ENCODE data around the gene NPR3.

NPR3 gene

GRCh38 chr5:32814620-32815019 lies 103.5 kb downstream of the NPR3 start:
- no peak for DNase-seq

DNA sequence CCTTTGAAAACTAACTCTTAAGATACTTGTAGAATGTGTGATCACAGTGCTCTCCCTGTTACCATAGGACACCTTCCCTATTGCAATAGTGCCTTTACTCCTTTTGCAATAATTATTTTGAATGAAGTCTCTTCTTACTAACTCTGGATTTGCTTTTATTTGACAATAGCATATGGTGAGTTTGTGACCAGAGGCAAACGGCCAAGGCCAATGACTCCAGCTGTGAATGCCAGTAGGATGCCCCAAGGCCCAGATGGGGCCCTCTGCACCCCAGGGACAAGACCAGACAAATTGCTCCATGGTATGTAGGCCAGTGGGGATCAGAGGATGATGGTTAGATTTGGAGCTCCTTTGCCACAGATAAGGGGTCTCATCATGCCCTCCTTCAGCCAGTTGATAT lies 116.9 kb downstream of the NPR3 start:
- no peak for DNase-seq

DNA sequence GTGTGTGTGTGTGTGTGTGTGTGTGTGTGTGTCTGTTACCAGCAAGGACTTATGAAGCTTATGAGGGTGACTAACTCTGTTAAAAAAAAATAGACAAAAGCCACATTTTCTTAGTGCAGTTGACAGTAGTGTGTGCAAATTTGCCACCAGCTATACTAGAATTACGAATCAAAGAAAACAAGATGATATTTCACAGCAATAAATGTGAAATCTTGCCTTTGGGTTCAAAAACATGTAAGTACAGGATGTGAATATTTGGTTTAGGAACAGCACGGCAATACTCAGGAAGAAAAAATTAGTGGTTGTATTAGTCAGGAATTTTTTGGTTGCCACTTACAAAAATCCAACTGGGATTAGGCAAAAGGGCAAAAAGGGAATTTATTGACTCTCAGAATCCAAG lies 117.4 kb downstream of the NPR3 start:
- DNase-seq: no peak

- no peak for DNase-seq
These were observed 120.5 kb downstream of the NPR3 start for GRCh38 chr5:32831624-32832023.

DNA sequence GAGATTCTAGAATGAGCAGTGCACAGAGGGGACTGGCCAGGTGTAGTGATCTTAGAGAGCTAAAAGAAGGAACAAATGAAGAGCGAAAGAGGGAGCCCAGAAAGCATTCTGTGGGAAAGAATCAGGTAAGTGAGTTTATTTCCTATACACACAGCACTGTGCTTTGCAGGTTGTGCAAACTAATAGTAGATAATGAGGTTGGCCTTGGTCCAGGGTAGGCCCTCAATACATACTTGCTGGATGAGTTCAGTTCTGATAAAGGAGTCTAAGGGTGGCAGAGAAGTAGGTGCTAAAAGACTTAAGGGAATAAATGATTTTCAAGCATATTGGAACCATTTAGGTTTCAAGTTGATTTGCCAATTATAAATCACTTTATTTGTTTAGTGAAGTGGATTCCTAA lies 122.0 kb downstream of the NPR3 start:
- DNase-seq: no peak

- DNase-seq: no peak
These were observed 122.5 kb downstream of the NPR3 start for GRCh38 chr5:32833663-32834062.

GRCh38 chr5:32834251-32834650 lies 123.1 kb downstream of the NPR3 start:
- no peak for DNase-seq

DNA sequence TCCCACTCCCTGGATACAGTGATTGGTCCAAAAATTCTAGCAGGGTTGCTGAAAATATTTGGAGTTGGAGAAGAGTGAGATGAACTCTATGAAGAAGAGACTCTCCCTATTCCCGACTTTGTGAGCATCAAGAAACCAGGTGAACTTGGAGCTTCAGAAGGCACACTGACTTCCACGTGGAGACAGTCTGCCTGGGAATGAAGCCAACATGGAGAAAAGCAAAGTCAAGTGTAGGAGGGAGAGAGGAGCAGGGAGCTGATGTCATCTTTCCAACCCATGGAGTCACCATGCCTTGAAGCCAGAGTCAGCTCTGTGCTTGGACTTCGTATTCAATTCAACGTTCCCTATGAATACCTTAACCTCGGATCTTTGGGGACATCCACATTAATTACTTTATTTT lies 125.1 kb downstream of the NPR3 start:
- DNase-seq: no peak

DNA sequence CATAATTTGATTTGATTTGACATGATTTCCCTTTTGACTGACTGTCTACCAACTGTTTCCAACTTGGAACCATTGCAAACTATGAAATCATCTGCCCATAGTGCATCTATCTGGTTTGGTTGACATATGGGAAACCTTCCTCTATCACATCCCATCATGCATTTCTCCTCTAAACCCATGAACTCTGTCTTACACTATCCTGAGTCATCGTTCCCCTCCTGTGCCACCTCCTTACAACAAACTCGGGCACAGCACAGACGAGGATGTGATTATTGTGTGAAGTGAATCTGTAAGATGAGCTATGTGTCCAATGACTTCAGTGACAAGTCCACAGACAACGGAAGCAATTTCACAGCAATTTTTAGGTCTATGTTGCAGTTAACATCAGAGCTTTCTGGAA lies 126.1 kb downstream of the NPR3 start:
- no peak for DNase-seq

GRCh38 chr5:32839106-32839505 lies 128.0 kb downstream of the NPR3 start:
- DNase-seq: no peak

GRCh38 chr5:32840606-32841005 lies 129.5 kb downstream of the NPR3 start:
- no peak for DNase-seq

All from activated CD4-positive, alpha-beta T cell treated with anti-CD3 and anti-CD28 coated beads for 1 hour (primary cell).